Measurements from ENCODE around the gene MFN2.
"Not testable (repeated sequence)": the region's sequence is repeated elsewhere in the genome, so short reads cannot be mapped to it uniquely, and the experiment has no call there.

MFN2 gene

DNA sequence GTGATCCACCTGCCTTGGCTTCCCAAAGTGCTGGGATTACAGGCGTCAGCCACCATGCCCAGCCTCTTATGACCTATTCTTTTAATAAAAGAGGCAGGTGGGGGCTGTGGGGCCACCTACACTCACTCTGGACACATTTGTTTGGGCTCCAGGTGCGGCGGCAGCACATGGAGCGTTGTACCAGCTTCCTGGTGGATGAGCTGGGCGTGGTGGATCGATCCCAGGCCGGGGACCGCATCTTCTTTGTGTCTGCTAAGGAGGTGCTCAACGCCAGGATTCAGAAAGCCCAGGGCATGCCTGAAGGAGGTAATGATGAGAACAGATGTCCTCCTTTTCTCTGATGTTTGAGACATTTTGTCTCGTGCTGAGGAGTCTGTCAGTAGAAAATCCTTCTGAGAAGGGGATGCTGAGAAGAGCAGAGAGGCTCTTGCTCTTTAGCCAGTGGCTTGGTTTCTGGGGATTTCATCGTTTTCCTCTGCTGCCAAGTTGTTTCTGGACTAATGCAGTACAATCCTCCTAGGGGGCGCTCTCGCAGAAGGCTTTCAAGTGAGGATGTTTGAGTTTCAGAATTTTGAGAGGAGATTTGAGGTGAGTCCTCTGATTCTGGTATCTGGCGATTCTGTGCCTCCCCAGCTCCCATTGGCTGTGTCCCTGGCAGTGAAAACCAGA, 21.1 kb downstream of the MFN2 start:
- DNase-seq, result peak; percentile 68 to 77

DNA sequence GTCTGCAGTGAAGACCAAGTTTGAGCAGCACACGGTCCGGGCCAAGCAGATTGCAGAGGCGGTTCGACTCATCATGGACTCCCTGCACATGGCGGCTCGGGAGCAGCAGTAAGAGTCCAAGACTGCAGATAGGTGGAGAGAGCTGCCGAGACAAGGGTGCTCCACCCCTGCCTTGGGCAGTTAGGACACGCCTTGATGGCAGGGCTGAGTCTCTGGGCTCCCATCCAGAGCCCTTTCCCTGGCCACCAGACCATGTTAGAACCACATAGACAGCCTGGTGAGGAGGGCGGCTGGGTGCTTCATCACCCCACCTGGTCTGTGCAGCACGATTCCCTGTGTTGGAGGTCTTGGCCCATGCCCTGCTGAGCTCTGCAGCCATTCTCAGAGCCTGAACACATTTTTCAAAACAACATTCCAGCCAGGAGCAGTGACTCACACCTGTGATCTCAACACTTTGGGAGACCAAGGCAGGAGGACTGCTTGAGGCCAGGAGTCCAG, 21.8 kb downstream of the MFN2 start:
- DNase-seq, result no peak

DNA sequence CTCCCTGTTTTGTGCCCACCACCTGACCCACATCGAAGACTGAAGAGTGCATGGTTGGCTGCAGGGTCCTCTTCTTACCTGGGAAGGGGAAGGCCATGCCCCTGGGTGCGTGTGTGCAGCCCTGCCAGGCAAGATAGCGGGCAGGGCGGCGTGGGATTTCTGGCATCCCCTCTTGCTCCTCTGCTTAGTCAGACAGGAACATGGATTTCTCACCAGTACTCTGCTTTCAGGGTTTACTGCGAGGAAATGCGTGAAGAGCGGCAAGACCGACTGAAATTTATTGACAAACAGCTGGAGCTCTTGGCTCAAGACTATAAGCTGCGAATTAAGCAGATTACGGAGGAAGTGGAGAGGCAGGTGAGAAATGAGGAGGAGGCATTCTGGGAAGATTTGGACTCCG, 23.5 kb downstream of the MFN2 start:
- no peak for DNase-seq

DNA sequence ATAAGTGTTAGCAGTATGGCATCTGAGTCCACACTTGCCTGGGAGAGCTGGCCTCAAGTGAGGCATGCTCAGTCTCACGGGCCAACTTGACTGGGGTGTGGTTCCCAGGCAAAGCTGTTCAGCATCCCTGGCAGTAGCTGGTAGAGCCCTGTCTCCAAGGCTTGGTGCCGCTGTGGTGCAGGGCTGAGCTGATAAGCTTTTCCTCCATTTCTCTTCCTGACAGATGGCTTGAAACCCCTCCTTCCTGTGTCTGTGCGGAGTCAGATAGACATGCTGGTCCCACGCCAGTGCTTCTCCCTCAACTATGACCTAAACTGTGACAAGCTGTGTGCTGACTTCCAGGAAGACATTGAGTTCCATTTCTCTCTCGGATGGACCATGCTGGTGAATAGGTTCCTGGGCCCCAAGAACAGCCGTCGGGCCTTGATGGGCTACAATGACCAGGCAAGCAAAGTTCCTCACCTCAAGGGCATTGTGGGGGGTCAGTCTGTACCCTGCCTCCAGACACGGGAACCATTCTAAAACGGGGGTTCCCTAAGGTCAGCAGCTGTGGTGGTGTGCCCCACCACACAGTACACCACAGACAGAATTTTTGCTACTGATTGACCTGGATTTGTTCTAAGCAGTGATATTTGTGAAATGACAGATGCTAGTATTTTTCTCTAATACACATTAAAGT, 25.4 kb downstream of the MFN2 start:
- DNase-seq, result no peak

DNA sequence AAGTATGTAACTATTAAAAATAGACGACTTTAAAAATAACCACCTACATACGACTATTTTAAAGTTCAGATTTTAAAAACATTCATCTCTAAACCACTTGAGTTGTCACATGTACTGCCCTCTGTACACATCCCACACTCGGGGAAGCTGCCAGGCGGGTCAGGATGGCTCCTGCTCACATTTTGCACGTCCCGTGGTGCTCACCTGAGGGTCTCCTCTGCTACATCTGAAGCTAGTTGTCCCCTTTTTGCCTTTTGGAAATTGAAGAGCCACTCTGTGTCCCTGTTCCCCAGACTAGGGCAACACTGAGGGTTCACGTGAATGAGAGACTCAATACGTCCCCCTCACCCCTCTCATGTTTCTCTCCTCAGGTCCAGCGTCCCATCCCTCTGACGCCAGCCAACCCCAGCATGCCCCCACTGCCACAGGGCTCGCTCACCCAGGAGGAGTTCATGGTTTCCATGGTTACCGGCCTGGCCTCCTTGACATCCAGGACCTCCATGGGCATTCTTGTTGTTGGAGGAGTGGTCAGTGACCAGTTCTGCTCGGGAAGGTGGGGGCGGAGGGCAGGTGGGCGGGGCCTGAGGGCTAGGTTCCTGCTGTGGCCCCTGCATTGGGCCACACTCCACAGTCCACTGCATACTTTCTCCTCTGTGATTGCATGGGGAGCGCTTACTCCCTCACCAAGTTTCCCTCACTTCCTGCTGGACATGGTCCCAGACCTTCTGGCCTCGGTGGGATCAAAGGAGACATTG, 26.1 kb downstream of the MFN2 start:
- DNase-seq, result no peak

DNA sequence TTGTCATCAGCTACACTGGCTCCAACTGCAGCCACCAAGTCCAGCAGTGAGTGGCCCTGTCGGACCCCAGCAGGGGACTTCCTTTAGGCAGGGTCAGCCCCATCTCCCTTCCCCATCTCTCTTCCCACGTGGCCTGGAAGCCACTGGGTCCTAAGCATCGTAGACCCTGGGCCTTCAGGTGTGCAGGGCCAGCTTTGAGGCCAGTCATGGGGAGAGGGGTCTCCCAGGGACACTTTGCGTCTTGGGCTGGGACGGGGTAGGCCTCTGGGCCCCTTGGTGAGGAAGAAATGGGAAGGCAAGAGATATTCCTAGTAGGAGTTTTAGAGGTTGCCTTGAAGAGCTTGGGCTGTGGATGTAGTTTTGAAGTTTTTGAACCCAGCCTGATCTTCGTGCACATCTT, 27.0 kb downstream of the MFN2 start:
- DNase-seq, result no peak

DNA sequence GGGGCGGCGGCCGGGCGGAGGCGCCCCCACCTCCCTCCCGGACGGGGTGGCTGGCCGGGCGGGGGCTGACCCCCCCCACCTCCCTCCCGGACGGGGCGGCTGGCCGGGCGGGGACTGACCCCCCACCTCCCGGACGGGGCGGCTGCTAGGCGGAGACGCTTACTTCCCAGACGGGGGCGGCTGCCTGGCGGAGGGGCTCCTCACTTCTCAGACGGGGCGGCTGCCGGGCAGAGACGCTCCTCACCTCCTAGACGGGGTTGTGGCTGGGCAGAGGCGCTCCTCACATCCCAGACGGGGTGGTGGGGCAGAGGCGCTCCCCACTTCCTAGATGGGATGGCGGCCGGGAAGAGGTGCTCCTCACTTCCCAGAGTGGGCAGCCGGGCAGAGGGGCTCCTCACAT, 28.1 kb downstream of the MFN2 start:
- not testable (repeated sequence) for DNase-seq

DNA sequence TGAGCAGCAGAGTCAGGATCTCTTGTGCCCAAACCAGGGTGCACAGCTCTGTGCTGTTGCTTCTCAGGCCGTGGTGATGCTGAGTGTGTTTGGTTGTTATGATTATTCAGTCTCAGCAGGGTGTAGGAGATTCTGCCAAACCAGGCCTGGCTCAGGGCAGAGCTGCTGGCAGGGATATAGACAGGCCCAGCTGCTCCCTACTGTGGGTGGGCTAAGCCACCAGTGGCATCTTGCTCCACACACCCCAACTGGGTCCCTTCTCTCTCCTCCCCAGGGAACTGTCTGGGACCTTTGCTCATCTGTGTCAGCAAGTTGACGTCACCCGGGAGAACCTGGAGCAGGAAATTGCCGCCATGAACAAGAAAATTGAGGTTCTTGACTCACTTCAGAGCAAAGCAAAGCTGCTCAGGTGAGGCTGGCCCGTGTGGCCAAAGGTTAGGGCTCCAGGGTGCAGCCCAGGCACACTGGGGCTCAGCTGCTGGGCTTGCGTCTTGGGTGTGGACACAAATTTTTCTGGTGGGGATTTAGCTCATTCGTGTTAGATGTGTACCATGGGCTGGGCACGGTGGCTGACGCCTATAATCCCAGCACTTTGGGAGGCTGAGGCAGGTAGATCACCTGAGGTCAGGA, 29.2 kb downstream of the MFN2 start:
- DNase-seq, result no peak

DNA sequence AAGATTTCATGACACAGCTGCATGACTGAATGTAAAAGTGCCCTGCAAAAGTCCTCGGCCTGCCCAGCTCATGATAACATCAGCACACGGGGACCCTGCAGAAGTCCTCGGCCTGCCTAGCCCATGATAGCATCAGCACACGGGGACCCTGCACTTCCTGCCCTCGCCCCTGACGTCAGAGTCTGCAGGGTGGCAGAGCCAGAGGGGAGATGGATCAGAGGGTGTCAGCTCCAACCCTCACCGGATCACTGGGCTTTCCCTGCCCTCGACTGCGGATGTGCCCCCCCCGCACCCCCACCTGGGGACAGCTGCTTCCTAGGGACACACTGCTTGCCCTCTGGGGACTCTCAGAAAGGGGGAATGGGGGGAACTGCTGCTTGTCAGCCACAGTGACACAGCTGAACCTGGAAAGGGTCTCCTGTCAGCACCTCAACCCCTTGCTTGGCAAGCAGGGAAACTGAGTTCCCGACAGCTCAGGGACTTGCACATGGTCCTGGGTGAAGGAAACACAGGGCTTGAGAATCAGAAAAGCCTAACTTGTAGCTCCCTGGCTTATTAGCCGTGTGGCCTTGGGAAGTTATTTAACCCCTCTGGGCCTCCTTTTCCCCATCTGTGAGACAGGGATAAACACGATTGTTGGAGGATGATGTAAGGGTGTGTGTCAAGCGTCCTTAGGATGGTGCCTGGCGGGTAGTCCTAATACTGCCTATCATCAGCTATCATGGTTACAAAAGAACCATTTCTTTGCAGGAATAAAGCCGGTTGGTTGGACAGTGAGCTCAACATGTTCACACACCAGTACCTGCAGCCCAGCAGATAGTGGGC, 30.7 kb downstream of the MFN2 start:
- DNase-seq, result no peak

DNA sequence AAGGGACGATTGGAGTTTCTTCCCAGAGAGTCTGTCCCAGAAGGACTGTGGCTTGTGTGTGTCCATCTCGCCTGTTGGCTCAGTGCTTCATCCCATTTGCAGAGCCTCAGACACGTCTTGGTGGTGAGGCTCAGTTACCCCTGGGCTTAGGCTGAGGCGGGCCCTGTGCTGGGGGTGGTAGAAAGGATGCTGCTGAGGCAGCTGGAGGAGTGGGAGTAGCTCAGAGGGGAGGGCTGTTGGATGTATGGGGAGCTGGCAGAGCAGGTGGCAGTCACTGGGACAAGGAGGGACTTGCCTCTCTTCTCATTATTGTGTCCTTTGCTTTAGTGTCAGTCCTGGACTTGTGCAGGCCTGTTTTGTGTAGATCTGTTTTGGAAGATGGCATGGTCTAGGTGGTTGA, 31.8 kb downstream of the MFN2 start:
- no peak for DNase-seq

DNA sequence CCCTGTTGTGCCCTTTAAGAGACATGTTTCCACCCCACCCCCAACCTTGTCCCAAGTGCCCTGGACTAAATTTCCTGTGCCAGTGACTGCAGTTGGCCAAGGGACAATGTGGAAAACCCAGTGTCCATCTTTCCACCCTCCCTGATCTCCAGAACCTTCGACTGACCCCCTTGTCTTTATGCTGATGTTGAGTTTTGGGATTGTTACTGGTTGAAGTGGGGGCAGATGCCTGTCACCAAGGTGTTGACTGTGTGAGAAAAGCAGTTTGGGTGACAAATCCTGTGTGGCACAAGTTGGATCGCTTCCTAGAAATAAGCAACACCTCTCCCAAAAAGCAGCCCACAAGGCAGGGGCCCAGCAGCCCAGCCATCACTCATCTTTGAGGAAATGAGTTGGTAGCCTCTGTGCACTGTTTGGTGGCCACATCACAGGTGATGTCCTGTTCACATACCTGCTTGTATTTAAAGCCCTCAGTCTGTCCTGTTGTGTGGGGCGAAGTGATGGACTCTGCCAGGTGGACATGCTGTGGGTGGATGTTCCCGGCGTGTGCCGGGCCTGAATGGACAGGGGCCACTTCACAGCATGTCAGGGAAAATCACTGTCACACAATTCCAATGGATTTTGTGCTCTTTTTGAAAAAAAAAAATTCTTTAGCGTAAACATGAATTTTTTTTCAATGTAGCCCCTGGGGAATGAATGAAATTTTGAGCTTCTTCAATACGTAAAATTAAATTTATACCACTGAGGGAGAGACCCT, 32.5 kb downstream of the MFN2 start:
- no peak for DNase-seq

DNA sequence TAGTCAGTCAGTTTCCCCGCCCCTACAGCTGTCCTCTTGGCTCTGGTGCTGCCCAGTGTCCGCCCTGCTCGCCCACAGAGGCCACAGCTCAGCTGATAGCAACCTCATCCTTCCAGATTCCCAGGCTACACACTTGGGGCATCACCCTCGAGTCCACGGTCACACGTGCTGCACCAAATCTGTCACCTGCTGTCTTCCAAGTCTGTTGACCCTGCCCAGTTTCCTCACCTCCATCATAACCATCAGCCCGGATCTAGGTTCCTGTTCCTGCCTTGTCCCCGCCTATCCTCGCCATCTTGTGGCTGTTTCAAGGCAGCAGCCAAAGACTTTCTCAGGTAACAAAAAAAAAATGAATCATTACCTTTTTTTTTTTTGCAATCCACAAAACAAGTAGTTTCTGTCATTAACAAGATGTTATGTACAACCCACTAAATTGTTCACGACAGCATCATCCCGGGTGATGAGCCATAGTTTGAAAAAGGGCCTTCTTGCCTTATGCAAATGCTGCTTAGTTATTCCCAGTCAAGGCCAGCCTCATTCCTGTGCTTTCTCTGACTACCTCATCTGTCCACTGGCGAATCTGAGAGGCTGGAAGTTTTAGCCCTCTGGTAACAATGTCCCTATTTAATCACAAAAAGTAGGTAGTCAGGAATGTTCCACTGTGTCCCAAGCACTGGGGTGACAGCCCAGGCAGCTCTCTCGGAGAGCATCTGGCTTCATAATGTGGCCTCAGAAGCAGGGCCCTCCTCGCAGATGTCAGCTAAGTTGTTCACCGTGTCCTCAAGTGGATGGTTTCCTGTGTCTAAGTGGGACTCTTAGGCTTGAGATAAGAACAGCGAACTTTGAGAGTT, 34.1 kb downstream of the MFN2 start:
- DNase-seq, result peak; percentile 16 to 34

DNA sequence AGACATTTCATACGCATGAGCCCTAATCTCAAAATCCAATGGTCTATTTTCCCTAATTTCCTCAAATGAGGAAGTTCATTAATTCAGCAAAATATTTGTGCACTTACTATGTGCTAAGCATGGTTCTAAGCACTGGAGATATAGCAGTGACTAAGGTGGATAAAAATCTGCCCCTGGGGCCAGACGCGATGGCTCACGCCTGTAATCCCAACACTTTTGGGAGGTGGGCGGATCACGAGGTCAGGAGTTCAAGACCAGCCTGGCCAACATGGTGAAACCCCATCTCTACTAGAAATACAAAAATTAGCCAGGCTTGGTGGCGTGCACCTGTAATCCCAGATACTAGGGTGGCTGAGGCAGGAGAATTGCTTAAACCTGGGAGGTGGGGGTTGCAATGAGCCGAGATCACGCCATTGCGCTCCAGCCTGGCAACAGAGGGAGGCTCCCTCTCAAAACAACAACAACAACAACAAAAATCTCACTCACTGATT, 34.8 kb downstream of the MFN2 start:
- no peak for DNase-seq

DNA sequence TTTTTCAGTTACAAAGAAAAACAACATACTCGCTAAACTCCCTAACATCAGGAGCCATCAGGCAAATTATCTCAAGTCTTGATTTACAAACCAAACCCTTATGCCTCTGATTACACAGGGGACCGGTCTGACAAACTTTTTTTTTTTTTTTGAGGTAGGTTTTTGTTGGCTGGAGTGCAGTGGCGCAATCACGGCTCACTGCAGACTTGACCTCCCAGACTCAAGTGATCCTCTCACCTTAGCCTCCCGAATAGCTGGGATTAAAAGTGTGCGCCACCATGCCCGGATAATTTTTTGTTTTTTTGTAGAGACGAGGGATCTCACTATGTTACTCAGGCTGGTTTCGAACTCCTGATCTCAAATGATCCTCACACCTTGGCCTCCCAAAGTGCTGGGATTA, 35.3 kb downstream of the MFN2 start:
- no peak for DNase-seq

DNA sequence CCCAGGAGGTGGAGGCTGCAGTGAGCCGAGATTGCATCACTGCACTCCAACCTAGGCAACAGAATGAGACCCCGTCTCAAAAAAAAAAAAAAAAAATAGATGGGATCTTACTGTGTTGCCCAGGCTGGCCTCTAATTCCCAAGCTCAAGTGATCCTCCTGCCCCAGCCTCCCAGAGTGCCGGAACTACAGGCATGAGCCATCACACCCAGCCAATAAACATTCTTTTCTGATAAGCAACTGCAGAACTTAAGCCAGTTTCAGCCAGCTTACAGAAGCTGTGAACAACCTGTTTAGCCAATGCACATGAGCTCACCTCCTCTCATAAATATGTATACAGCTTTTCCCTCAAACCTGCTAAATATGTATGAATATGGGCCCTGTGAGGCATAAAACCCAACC, 35.9 kb downstream of the MFN2 start:
- DNase-seq, result no peak

DNA sequence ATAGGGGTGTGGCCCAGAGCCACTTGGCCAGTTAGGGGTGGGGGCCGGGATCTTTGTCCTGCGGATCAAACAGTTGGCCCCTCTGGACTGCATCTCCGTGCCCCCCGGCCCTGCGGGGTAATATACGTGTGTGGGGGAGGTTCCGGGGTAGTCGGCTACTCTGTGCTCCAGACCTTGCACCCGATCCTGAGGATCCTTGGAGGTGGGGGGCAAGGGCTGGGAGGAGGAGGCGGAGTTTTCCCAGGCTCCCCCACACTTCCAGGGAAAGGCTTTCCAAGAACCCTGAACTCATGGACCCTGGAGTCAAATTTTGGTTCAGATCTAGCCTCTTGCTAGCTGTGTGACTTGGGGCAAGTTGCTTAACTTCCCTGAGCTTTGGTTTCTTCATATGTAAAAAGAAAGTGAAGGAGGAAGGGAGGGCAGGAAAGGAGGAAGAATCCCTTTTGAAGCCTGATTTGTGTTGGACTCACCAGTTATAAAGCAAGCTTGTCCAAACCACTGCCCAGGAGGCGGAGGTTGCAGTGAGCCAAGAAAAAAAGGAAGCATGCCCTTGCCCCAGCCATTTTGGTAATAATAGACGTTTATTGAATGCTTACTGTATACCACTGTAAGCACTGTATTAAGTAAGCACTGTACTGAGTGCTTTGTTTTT, 39.7 kb downstream of the MFN2 start:
- DNase-seq, result no peak

DNA sequence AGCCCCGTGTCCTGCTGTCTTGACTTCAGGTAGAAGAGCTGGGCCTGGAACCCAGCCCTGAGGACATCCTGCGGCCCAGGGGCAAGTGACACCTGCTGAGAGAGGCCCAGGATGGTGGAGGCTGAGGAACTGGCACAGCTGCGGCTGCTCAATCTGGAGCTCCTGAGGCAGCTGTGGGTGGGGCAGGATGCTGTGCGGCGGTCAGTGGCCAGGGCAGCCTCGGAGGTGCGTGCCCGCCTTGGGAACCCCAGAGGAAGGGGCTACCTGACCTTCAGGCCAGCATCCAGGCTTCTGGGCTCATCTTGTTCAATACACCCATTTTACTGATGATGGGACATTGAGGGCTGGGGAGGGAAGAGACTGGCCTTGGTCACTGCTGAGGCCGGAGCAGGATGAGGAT, 41.4 kb downstream of the MFN2 start:
- no peak for DNase-seq

DNA sequence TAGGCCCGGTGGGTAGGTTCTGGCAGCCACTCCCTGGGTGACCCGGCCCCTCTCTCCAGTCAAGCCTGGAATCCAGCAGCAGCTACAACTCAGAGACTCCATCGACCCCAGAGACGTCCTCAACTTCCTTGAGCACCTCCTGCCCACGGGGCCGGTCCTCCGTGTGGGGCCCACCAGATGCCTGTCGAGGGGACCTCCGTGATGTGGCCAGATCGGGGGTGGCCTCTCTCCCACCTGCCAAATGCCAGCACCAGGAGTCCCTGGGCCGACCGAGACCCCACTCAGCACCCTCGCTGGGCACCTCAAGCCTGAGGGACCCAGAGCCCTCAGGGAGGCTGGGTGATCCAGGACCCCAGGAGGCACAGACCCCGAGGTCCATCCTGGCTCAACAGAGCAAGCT, 41.8 kb downstream of the MFN2 start:
- no peak for DNase-seq

DNA sequence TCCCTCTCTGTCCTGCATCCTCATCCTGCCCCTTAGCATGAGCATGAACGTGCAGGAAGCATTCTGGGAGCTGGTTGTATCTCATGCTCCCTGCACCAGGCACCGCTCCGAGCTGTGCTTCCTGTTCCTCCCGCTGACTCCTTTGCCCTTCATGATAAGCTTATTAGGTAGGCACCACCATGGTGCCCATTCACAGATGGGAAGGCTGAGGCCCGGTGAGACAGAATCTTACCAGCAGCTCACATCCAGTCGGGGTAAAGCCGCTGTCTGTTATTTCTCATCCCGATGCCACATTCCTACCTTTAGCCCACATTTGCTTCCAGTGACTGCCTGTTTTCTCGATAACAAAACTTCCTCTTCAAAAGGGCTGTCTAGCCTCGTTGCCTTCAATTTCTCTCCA, 46.3 kb downstream of the MFN2 start:
- no peak for DNase-seq

DNA sequence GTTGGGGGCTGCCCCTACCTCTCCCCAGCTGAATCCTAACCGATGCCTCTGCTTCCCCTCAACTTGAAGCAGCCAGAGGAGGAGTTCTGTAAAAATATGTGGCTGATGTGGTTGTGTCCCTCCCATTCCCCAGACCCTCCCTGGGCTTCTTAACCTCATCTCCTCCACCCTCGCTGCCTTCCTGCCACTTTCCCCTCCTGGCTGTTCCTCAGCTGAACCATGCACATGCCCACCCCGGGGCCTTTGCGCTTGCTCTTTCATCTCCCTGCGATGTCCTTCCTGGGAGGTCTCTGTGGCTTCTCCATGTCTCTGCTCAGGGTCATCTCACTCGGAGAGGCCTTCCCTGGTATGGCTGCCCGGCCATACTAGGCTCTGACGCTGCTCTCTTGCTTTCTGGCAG, 48.0 kb downstream of the MFN2 start:
- no peak for DNase-seq

All from activated CD4-positive, alpha-beta T cell treated with anti-CD3 and anti-CD28 coated beads, Interleukin-2, amount 50 U/mL, for 48 hours (primary cell).